ENCODE data around the gene PDE8B.

Gene PDE8B

GRCh38 chr5:77402796-77403195 lies 192.3 kb downstream of the PDE8B start:
- no peak for DNase-seq

DNA sequence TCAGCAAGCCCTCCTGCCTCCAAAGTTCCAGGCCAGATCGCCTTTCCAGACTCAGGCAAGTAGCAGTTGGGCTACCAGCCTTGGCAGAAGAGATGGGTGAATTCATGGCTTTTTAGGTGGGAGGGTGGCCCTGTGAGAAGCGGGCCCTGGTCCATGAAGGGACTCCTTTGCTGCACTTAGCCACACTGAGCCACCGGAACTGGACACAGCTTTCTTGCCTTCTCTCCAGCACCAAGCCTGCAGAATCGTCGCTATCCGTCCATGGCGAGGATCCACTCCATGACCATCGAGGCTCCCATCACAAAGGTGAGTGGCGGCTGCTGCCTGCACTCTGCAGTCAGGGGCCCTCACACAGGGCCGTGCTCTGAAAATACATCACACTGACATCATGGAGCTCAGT lies 196.7 kb downstream of the PDE8B start:
- DNase-seq = no peak

DNA sequence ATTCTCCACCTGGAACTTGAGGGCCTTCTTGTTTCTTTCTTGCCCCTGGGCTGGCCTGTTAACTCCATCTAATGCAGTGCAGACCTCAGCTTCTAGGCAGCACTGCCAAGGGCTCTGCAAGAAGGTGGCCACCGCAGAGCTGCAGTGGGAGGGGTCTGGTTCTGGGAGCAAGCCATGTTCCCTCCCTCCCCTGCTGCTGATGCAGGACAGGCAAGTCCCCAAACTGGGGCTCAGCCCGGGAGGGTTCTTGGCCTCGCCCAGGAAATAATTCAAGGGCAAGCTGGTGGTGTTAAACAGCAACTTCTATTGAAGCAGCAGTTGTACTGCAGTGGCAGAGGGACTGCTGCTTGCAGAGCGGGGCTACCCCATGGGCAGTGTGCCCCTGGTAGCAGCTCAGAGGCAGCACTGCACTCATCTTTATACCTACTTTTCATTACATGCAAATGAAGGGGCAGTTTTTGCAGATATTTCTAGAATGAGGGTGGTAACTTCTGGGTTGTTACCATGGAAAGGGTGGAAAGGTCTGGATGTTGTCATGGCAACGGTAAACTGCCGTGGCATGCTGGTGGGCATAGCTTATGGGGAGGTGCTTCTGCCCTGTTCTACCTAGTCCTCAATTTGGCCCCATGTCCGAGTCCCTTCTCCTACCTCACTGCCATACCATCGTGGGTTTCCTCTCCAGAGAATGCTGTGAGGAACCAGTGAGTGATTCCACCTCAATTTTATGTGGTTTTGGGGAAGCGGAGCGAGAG lies 199.6 kb downstream of the PDE8B start:
- DNase-seq = no peak

GRCh38 chr5:77413049-77413448 lies 202.6 kb downstream of the PDE8B start:
- DNase-seq = no peak

DNA sequence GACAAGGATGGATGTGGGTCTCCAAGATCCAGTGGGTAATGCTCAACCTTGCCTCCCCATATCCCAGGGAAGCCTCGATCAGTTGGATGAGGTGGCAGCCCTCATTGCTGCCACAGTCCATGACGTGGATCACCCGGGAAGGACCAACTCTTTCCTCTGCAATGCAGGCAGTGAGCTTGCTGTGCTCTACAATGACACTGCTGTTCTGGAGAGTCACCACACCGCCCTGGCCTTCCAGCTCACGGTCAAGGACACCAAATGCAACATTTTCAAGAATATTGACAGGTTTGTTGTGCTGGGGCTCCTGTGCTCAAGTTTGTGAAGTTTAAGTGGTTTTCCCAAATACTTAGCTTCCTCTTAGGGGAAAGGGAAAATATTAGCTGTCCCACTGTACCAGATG lies 207.7 kb downstream of the PDE8B start:
- no peak for DNase-seq

- DNase-seq = no peak
Measured at GRCh38 chr5:77418601-77419581, 208.4 kb downstream of the PDE8B start.

DNA sequence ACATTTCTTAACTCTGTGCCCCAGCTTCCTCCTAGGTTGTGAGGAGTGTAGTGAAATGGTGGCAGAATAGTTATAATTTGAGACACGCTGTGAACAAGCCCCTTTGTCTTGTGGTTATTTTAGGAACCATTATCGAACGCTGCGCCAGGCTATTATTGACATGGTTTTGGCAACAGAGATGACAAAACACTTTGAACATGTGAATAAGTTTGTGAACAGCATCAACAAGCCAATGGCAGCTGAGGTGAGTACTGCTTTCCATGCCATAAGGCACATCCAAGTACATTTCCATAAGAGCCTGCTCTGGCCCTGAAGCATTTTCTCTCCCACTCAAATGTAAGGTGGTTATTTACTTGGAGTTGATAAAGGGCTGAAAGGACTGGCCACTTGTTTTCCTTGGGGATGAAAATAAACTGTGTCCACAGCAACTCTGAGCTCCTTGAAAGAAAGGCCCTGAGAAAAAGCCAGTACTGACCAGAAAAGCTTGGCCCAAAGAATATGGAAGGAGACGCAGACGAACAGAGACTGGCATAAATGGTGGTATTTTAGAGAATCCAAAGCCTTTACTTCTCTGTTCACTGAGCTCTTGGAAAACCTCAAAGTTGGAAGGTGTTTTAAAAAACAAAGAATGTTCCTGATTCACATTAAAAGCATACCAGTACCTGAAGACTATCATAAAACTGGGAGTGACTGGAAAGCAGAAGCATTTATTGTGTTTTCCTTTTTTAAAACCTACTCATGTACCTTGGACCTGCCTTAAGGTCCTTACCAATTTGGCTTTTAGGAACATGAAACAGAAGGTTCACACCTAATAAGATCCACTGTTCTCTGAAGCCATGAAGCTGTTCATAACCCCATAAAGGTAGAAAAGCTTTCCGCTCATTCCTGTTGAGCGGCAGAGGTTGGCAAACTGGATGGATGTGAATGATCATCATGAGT lies 209.4 kb downstream of the PDE8B start:
- DNase-seq = no peak

- DNase-seq = no peak
Measured at GRCh38 chr5:77420940-77421339, 210.5 kb downstream of the PDE8B start.

DNA sequence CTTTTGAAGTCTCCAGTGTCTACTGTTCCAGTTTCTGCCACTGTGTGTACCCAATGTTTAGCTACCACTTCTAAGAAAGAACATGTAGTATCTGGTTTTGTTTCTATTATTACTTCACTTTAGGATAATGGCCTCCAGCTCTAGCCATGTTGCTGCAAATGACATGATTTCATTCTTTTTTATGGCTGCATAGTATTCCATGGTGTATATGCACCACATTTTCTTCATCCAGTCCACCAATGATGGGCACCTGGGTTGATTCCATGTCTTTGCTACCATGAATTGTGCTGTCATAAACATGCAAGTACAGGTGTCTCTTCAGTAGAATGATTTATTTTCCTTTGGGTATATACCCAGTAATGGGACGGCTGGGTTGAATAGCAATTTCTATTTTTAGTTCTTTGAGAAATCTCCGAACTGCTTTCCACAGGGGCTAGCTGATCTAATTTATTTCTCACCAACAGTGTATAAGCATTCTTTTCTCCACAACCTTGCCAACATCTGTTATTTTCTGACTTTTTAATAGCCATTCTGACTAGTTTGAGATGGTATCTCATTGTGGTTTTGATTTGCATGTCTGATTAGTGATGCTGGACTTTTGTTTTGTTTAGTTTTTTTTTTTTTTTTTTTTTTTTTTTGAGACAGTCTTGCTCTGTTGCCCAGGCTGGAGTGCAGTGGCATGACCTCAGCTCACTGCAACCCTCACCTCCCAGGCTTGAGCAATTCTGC lies 212.7 kb downstream of the PDE8B start:
- no peak for DNase-seq

- no peak for DNase-seq
Measured at GRCh38 chr5:77424921-77425320, 214.4 kb downstream of the PDE8B start.

DNA sequence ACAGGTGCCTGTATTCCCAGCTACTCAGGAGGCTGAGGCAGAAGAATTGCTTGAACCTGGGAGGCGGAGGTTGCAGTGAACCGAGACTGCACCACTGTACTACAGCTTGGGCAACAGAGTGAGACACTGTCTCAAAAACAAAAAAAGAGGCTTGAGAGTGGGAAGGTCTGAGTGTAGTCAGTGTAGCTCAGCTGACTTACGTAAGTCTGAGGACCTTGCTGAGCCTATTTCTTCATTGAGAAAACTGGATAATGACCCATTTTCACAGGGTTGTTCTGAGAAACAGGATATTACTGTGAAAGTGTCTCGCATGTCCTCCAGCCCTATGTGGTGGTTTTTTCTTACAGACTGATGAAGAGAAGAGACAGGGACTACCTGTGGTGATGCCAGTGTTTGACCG lies 214.9 kb downstream of the PDE8B start:
- DNase-seq = no peak

GRCh38 chr5:77425998-77426659 lies 215.6 kb downstream of the PDE8B start:
- no peak for DNase-seq

- no peak for DNase-seq
Measured at GRCh38 chr5:77426670-77427069, 216.2 kb downstream of the PDE8B start.

DNA sequence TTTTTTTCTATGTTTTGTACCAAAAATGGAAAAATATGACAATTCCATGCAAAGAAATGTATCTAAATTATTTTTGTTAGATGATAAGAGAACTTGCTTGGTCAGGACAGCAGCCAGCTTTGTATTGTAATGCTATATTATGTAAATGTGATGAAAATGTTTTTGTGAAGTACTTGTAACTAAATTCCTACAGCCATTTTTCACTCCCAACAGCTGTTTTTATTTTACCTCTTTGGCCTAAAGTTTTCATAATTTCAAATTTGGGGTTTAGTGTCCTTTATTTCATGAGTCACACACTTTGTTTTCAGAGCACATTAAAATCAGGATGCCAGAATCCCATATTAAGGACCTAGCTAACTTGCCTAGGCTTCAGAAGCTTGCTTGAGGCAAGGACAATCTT lies 217.5 kb downstream of the PDE8B start:
- DNase-seq = no peak

DNA sequence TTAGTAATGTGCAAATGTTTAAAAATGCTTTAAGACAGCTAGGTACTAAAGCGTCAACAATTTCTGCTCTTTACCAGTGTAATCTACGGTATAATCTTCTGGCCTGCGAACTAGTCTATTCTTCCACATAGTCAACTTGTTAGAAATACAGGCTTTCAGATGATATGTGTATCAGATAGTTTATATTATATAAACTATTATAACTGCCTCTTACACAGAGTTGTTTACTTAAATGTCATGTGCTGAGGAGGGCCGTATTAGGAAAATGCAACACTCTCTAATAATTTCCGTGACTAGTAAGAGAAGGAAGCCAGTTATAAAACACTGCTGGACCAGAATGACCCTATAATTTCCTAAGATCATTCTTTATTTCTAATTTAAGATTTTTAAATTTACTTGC lies 218.0 kb downstream of the PDE8B start:
- no peak for DNase-seq

GRCh38 chr5:77430726-77431125 lies 220.2 kb downstream of the PDE8B start:
- no peak for DNase-seq

GRCh38 chr5:77431286-77431685 lies 220.8 kb downstream of the PDE8B start:
- no peak for DNase-seq

- DNase-seq = no peak
Measured at GRCh38 chr5:77431719-77432118, 221.2 kb downstream of the PDE8B start.

GRCh38 chr5:77437194-77437593 lies 226.7 kb downstream of the PDE8B start:
- no peak for DNase-seq

DNA sequence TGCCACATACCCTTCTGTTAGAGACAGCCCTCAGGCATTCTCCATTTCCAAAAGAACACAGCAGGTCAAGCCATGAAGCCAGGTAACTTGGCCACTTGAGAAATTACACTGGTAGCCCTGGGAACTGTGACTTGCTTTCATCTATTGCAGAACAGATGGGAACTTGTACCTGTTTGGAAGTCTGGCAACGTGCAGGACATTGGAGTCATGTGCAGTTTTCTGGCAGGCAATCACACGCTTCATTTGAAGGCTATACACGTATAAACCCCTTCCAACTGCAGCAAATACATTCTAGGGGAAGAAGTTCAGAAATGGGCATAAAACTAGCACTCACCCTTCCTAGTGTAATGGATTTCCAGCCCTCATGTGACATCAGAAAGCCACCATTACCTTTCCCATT lies 227.6 kb downstream of the PDE8B start:
- DNase-seq = no peak

- DNase-seq = no peak
Measured at GRCh38 chr5:77443670-77444069, 233.2 kb downstream of the PDE8B start.

All from right kidney (tissue), 1 donor.